ENCODE results near the gene HAUS8.

DNA sequence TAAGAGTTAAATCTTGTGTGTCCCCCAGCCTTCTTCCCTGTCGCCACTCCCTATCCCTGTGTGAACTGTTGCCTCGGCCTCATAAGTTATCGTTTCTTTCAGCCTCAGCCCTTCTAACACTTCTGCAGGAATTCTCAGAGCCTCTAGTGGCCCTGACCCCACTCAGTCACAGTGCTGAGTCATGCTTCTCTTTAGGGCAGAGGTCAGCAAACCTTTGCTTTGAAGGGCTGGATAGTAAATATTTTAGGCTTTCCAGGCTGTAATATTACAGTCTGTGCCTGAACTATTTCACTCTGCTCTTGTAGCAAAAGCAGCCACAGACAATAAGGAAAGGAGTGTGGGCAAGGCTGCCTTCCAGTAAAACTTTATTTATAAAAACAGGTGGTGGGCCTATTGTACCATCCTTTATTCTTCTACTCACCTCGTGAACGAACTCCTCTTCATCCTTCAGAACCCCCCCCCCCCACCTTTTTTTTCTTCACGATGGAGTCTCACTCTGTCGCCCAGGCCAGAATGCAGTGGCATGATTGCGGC is 22.4 kb upstream of the HAUS8 start:
- TF ChIP-seq, protein P1, sequence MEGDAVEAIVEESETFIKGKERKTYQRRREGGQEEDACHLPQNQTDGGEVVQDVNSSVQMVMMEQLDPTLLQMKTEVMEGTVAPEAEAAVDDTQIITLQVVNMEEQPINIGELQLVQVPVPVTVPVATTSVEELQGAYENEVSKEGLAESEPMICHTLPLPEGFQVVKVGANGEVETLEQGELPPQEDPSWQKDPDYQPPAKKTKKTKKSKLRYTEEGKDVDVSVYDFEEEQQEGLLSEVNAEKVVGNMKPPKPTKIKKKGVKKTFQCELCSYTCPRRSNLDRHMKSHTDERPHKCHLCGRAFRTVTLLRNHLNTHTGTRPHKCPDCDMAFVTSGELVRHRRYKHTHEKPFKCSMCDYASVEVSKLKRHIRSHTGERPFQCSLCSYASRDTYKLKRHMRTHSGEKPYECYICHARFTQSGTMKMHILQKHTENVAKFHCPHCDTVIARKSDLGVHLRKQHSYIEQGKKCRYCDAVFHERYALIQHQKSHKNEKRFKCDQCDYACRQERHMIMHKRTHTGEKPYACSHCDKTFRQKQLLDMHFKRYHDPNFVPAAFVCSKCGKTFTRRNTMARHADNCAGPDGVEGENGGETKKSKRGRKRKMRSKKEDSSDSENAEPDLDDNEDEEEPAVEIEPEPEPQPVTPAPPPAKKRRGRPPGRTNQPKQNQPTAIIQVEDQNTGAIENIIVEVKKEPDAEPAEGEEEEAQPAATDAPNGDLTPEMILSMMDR (IDR thresholded peaks at IDR 0.05) = no peak
- no peak for TF ChIP-seq ZFX (IDR thresholded peaks at IDR 0.05; ENCODE audit: borderline replicate concordance)

Measured in 22Rv1 (cell line).